H9 (cell line): Measurements from ENCODE around the gene SOCS1. TPM values are rescaled to one million over a fixed set of nuclear protein-coding genes. Genes with fewer than 3 reads are reported as not detected.

Experiments used
- DNase-seq: peaks from one replicate; pipeline ENCODE4 v3.0.0-alpha.2; 2017
- H2AFZ ChIP-seq: one replicate; pipeline ENCODE4 v1.6.1; 2013; ENCODE audit warnings: mild to moderate bottlenecking, low read length, control low read depth, moderate library complexity
- H2AK5ac ChIP-seq: 2 replicates; pipeline ENCODE4 v1.6.1; 2013; ENCODE audit warnings: low read length, control low read depth, mixed read lengths; ENCODE audit not compliant: insufficient read length
- H2BK120ac ChIP-seq: one replicate; pipeline ENCODE4 v1.6.1; 2013; ENCODE audit warnings: low read depth, mild to moderate bottlenecking, low read length, control low read depth, inconsistent platforms; ENCODE audit not compliant: poor library complexity, severe bottlenecking
- H2BK12ac ChIP-seq: 2 replicates; pipeline ENCODE4 v1.6.1; 2013; ENCODE audit warnings: low read length, control low read depth, mixed read lengths, low read depth; ENCODE audit not compliant: insufficient read length
- H2BK15ac ChIP-seq: 2 replicates; pipeline ENCODE4 v1.6.1; 2013; ENCODE audit warnings: low read depth, low read length, control low read depth
- H2BK20ac ChIP-seq: one replicate; pipeline ENCODE4 v1.6.1; 2013; ENCODE audit warnings: low read depth, mild to moderate bottlenecking, low read length, control low read depth, inconsistent platforms; ENCODE audit not compliant: poor library complexity, severe bottlenecking
- H2BK5ac ChIP-seq: 2 replicates; pipeline ENCODE4 v1.6.1; 2013; ENCODE audit warnings: low read length, control low read depth, mixed read lengths; ENCODE audit not compliant: insufficient read length
- H3K14ac ChIP-seq: 2 replicates; pipeline ENCODE4 v1.6.1; 2013; ENCODE audit warnings: low read length, control low read depth; ENCODE audit not compliant: insufficient read depth
- H3K18ac ChIP-seq: 2 replicates; pipeline ENCODE4 v1.6.1; 2013; ENCODE audit warnings: low read depth, mild to moderate bottlenecking, mixed read lengths, low read length, control low read depth; ENCODE audit not compliant: insufficient read length
- H3K23ac ChIP-seq: 2 replicates; pipeline ENCODE4 v1.6.1; 2013; ENCODE audit warnings: low read length, control low read depth, mixed read lengths, low read depth; ENCODE audit not compliant: insufficient read length
- H3K23me2 ChIP-seq: 2 replicates; pipeline ENCODE4 v1.6.1; 2013; ENCODE audit warnings: low read depth, mild to moderate bottlenecking, mixed read lengths, low read length, control low read depth; ENCODE audit not compliant: insufficient read length, poor library complexity, severe bottlenecking
- H3K27ac ChIP-seq: 2 replicates; pipeline ENCODE4 v1.5.1; 2013; ENCODE audit warnings: low read length, control low read depth, mixed read lengths, low read depth; ENCODE audit not compliant: insufficient read length
- H3K27me3 ChIP-seq: 2 replicates; pipeline ENCODE4 v1.6.1; 2013; ENCODE audit warnings: low read length, control low read depth, inconsistent platforms; ENCODE audit not compliant: insufficient read depth
- H3K4ac ChIP-seq: 2 replicates; pipeline ENCODE4 v1.6.1; 2013; ENCODE audit warnings: low read depth, mild to moderate bottlenecking, control low read depth, inconsistent platforms, low read length, moderate library complexity
- H3K4me1 ChIP-seq: 2 replicates; pipeline ENCODE4 v1.6.1; 2013; ENCODE audit warnings: low read length, control low read depth, inconsistent platforms; ENCODE audit not compliant: insufficient read depth
- H3K4me2 ChIP-seq: 2 replicates; pipeline ENCODE4 v1.6.1; 2013; ENCODE audit warnings: low read length, control low read depth, mixed read lengths; ENCODE audit not compliant: insufficient read length, insufficient read depth
- H3K56ac ChIP-seq: 2 replicates; pipeline ENCODE4 v1.6.1; 2013; ENCODE audit warnings: low read depth, mild to moderate bottlenecking, mixed read lengths, low read length, control low read depth; ENCODE audit not compliant: insufficient read length
- H3K79me1 ChIP-seq: 2 replicates; pipeline ENCODE4 v1.6.1; 2013; ENCODE audit warnings: low read depth, mild to moderate bottlenecking, moderate library complexity, low read length, control low read depth, inconsistent platforms; ENCODE audit not compliant: insufficient read depth, poor library complexity, severe bottlenecking
- H3K79me2 ChIP-seq: 2 replicates; pipeline ENCODE4 v1.6.1; 2013; ENCODE audit warnings: low read length, control low read depth, inconsistent platforms; ENCODE audit not compliant: insufficient read depth
- H3K9ac ChIP-seq: 2 replicates; pipeline ENCODE4 v1.6.1; 2013; ENCODE audit warnings: low read length, control low read depth, mixed read lengths; ENCODE audit not compliant: insufficient read length; ENCODE audit errors: extremely low read depth
- H3K9me3 ChIP-seq: one replicate; pipeline ENCODE4 v1.6.1; 2013; ENCODE audit warnings: low read depth, low read length, inconsistent platforms; ENCODE audit not compliant: control insufficient read depth
- H3T11ph ChIP-seq: one replicate; pipeline ENCODE4 v1.6.1; 2013; ENCODE audit warnings: mild to moderate bottlenecking, low read length, control low read depth, inconsistent platforms
- H4K20me1 ChIP-seq: one replicate; pipeline ENCODE4 v1.6.1; 2013; ENCODE audit not compliant: control insufficient read depth, insufficient read length, insufficient read depth
- H4K5ac ChIP-seq: 2 replicates; pipeline ENCODE4 v1.6.1; 2013; ENCODE audit warnings: low read depth, mild to moderate bottlenecking, mixed read lengths, low read length, control low read depth; ENCODE audit not compliant: insufficient read length
- H4K8ac ChIP-seq: replicated peaks from 2 replicates; pipeline ENCODE4 v1.6.1; 2013; ENCODE audit warnings: low read length, control low read depth, mixed read lengths, low read depth; ENCODE audit not compliant: insufficient read length
- H4K91ac ChIP-seq: 2 replicates; pipeline ENCODE4 v1.6.1; 2013; ENCODE audit warnings: low read depth, mild to moderate bottlenecking, moderate library complexity, mixed read lengths, low read length, control low read depth; ENCODE audit not compliant: insufficient read length
- H3K27ac Mint-ChIP-seq, 3 experiments: 2 replicates in 2 of 3; 3 replicates in 1 of 3; pipeline ENCODE4 v1.8.0; 2020 to 2021; ENCODE audit warnings: mixed read lengths in 3 of 3, mild to moderate bottlenecking in 1 of 3, moderate library complexity in 1 of 3
- H3K27me3 Mint-ChIP-seq: 2 replicates; pipeline ENCODE4 v1.8.0; 2021; ENCODE audit warnings: low read depth, mild to moderate bottlenecking, moderate library complexity, mixed read lengths
- H3K36me3 Mint-ChIP-seq, 3 experiments: 2 replicates in 2 of 3; 3 replicates in 1 of 3; pipeline ENCODE4 v1.8.0; 2020 to 2021; ENCODE audit warnings: low read depth in 3 of 3, mixed read lengths in 3 of 3; ENCODE audit not compliant: insufficient read depth in 1 of 3
- H3K4me1 Mint-ChIP-seq, 2 experiments: 2 replicates each; pipeline ENCODE4 v1.8.0; 2020; ENCODE audit warnings: mixed read lengths in 2 of 2
- H3K4me3 Mint-ChIP-seq, 2 experiments: 2 replicates in 1 of 2; 3 replicates in 1 of 2; pipeline ENCODE4 v1.8.0; 2020 to 2021; ENCODE audit warnings: mild to moderate bottlenecking in 2 of 2, mixed read lengths in 2 of 2, moderate library complexity in 1 of 2
- H3K9me3 Mint-ChIP-seq, 2 experiments: 2 replicates in 1 of 2; 3 replicates in 1 of 2; pipeline ENCODE4 v1.8.0; 2020; ENCODE audit warnings: mild to moderate bottlenecking in 2 of 2, mixed read lengths in 2 of 2, moderate library complexity in 1 of 2
- WGBS: extraction: QIAGEN DNeasy Blood & Tissue Kit; methylation state at CpG from one replicate; pipeline ENCODE4 v1.1.7; 2013; ENCODE audit warnings: missing lambda C conversion rate, low lambda C conversion rate, mixed read lengths; ENCODE audit not compliant: insufficient read length; ENCODE audit errors: extremely low coverage; 5-methylcytosine and 5-hydroxymethylcytosine counted together
- total RNA-seq: library from RNA; stranded (reverse); gene quantifications from 2 replicates; pipeline ENCODE4 v1.2.1, GENCODE V29; 2021
- TF ChIP-seq, protein P1 (sequence below): fragments of 200-600 bp; sonication (generic); conservative IDR thresholded peaks from 3 replicates; pipeline ENCODE4 v1.8.0; 2021; ENCODE audit warnings: antibody characterized with exemption, mild to moderate bottlenecking

The SOCS1 gene
- total RNA-seq, 1 experiment from 2014 or later = 11.0 TPM

DNA sequence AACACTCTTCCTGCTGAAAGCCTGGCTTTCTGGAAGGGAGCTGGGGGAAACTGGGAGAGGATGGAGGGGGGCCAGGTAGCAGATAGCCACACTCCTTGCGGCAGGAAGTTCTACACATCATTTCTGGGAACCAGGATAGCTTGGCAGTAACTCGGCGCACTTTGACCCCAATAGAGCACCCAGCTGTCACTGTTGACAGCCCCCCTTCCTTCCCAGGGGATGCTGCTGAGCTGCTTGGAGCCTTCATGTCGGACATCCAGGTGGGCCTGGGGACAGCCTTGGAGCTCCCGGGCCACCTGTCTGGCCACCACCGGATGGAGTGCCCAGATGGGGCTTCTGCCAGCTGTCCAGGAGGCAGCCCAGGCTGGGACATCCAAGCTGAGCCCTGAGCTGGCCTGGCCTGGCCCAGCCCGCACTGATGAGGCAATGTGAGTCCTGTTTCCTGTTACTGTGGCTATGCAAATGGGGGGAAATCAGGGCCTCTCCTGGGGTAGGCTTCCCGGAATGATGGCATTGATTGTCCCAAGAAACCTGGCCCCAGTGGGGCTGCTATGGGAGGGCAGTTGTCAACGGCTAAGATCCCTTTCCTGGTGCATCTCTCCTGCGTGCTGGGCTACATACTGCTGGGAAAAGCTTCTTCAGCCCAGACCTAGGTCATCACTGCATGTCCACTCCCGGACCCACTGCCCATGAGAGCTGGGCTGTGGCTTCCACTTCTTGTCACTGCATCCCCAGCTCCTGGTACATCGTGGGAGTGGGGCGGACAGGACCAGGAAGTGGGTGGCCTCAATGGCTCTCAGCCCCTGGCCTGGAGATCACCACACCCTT lies 50.0 kb downstream of the SOCS1 start:
- H3K4me1 ChIP-seq = no peaks in the 10 kb centered on the region; the same call in 1 of the 2 replicates
- H3K4me2 ChIP-seq = no peak overlapping the region
- H2BK12ac ChIP-seq = no peak overlapping the region
- no peak overlapping the region for H2BK20ac ChIP-seq
- no peak overlapping the region for H3K4ac ChIP-seq
- H2AK5ac ChIP-seq = no peak overlapping the region
- H2BK15ac ChIP-seq = no peak overlapping the region
- H3K56ac ChIP-seq = no peak overlapping the region
- no peak overlapping the region for H3K18ac ChIP-seq
- no peaks in the 10 kb centered on the region for H3K79me2 ChIP-seq
- no peak overlapping the region for H4K91ac ChIP-seq
- H3K27ac Mint-ChIP-seq = no peak overlapping the region
- H4K20me1 ChIP-seq = no peaks in the 10 kb centered on the region
- H2BK120ac ChIP-seq = no peak overlapping the region
- H3K9me3 Mint-ChIP-seq = no peaks in the 10 kb centered on the region; a peak in 1 of 5 replicates
- H3K27me3 Mint-ChIP-seq = peaks cover 2% of the 10 kb centered on the region
- H3K36me3 Mint-ChIP-seq = no peaks in the 10 kb centered on the region
- no peak overlapping the region for H3K27ac ChIP-seq
- TF ChIP-seq, protein P1, sequence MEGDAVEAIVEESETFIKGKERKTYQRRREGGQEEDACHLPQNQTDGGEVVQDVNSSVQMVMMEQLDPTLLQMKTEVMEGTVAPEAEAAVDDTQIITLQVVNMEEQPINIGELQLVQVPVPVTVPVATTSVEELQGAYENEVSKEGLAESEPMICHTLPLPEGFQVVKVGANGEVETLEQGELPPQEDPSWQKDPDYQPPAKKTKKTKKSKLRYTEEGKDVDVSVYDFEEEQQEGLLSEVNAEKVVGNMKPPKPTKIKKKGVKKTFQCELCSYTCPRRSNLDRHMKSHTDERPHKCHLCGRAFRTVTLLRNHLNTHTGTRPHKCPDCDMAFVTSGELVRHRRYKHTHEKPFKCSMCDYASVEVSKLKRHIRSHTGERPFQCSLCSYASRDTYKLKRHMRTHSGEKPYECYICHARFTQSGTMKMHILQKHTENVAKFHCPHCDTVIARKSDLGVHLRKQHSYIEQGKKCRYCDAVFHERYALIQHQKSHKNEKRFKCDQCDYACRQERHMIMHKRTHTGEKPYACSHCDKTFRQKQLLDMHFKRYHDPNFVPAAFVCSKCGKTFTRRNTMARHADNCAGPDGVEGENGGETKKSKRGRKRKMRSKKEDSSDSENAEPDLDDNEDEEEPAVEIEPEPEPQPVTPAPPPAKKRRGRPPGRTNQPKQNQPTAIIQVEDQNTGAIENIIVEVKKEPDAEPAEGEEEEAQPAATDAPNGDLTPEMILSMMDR = no peak
- no peak overlapping the region for H4K8ac ChIP-seq
- no peak overlapping the region for H4K5ac ChIP-seq
- H3K4me3 Mint-ChIP-seq = no peak overlapping the region
- no peaks in the 10 kb centered on the region for H3K79me1 ChIP-seq
- H3K23me2 ChIP-seq = no peaks in the 10 kb centered on the region
- no peaks in the 10 kb centered on the region for H3K27me3 ChIP-seq
- H3T11ph ChIP-seq = no peak overlapping the region
- no peak overlapping the region for H2BK5ac ChIP-seq
- H3K9ac ChIP-seq = no peak overlapping the region
- no peak overlapping the region for H3K14ac ChIP-seq
- H3K4me1 Mint-ChIP-seq = peaks cover 23% of the 10 kb centered on the region in 2 experiments
- H3K23ac ChIP-seq = no peak overlapping the region
- no peak for DNase-seq
- no peak overlapping the region for H2AFZ ChIP-seq
- no CpG with 5 or more reads among the region's 13 CpGs for WGBS
- no peaks in the 10 kb centered on the region for H3K9me3 ChIP-seq
